ENCODE measurements around the gene GOLGA6L22. TPM values are rescaled to one million over a fixed set of nuclear protein-coding genes. Genes with fewer than 3 reads are reported as not detected.
A peak's percentile ranks its signal among the peaks of the same experiment; 100 is the strongest.
"Not testable (repeated sequence)": the region's sequence is repeated elsewhere in the genome, so short reads cannot be mapped to it uniquely, and the experiment has no call there.

GOLGA6L22 gene, protein sequence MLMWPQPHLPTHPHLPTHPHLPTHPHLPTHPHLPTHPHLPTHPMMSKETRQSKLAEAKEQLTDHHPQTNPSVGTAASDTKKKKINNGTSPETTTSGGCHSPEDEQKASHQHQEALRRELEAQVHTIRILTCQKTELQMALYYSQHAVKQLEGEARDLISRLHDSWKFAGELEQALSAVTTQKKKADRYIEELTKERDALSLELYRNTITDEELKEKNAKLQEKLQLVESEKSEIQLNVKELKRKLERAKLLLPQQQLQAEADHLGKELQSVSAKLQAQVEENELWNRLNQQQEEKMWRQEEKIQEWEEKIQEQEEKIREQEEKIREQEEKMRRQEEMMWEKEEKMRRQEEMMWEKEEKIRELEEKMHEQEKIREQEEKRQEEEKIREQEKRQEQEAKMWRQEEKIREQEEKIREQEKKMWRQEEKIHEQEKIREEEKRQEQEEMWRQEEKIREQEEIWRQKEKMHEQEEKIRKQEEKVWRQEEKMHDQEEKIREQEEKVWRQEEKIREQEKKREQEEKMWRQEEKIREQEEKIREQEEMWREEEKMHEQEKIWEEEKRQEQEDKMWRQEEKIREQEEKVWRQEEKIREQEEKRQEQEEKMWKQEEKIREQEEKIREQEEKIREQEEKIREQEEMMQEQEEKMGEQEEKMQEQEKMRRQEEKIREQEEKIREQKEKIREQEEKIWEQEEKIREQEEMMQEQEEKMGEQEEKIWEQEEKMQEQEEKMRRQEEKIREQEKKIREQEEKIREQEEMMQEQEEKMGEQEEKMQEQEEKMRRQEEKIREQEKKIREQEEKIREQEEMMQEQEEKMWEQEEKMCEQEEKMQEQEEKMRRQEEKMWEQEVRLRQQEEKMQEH
- total RNA-seq (not detected), total RNA-seq (0 reads per million in 2 donors)

DNA sequence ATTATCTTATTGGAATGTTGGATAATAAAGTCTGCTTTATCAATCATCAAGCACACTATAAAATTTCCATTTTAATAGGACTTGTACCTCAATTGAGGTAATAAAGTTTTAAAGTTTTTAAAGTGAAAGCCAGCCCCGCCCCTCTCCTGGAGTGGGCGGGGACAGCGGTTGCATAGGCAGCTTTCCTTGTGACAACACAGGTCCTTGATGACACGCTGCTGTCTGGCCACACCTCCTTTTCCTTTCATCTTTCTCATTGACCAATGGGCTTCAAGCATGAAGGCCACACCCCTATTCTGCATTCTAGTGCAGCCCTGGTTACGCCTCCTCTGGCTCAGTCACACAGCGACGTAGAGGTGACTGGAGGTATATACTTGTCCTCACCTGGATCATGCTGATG is at the start of gene GOLGA6L22:
Gene GOLGA6L22 (plus strand): TSS at position 301 of the 400 bp plus-strand sequence. CDS start 91 bp downstream, at position 392.
- not testable (repeated sequence) for ATAC-seq; H3K36me3 Mint-ChIP-seq (ENCODE audit: low read depth); H3K9me3 ChIP-seq (ENCODE audit: control insufficient read depth, low read length, poor library complexity, severe bottlenecking); H3K27ac Mint-ChIP-seq; H3K4me1 Mint-ChIP-seq; DNase-seq; H3K4me3 Mint-ChIP-seq; H3K27me3 Mint-ChIP-seq

- H3K27me3 Mint-ChIP-seq; H3K27ac Mint-ChIP-seq; H3K36me3 Mint-ChIP-seq (ENCODE audit: low read depth); DNase-seq; H3K4me1 Mint-ChIP-seq; H3K4me3 Mint-ChIP-seq; ATAC-seq; H3K9me3 ChIP-seq (ENCODE audit: control insufficient read depth, low read length, poor library complexity, severe bottlenecking): not testable (repeated sequence)
Measured at GRCh38 chr15:22417288-22417687, 41.4 kb upstream of the GOLGA6L22 start.

GRCh38 chr15:22417795-22418194 is 40.9 kb upstream of the GOLGA6L22 start:
- not testable (repeated sequence) for H3K27ac Mint-ChIP-seq; H3K36me3 Mint-ChIP-seq (ENCODE audit: low read depth); DNase-seq; H3K4me1 Mint-ChIP-seq; ATAC-seq; H3K9me3 ChIP-seq (ENCODE audit: control insufficient read depth, low read length, poor library complexity, severe bottlenecking); H3K27me3 Mint-ChIP-seq; H3K4me3 Mint-ChIP-seq

DNA sequence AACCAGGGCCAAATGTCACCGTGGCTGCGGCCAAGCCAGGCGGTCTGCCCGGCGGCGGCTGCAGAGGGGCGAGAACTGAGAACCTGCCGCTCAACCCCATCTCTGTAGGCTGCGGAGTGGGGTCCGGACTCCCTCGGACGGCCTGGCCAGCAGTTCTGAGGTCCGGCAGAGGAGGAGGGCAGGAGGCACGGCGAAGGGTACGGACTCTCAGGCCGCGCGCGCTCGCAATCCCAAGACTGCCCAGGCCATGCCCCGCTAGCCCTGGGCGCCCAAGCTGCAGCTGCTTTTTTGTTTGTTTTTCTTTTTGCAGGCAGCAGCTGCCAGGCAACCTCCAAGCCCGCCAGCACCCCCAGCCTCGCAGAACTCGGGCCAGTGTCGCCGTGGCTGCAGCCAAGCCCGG is 40.5 kb upstream of the GOLGA6L22 start:
- H3K4me1 Mint-ChIP-seq; H3K27me3 Mint-ChIP-seq; H3K9me3 ChIP-seq (ENCODE audit: control insufficient read depth, low read length, poor library complexity, severe bottlenecking); DNase-seq; H3K4me3 Mint-ChIP-seq; ATAC-seq; H3K27ac Mint-ChIP-seq; H3K36me3 Mint-ChIP-seq (ENCODE audit: low read depth): not testable (repeated sequence)

GRCh38 chr15:22418666-22419065 is 40.0 kb upstream of the GOLGA6L22 start:
- not testable (repeated sequence) for H3K27ac Mint-ChIP-seq; H3K36me3 Mint-ChIP-seq (ENCODE audit: low read depth); H3K9me3 ChIP-seq (ENCODE audit: control insufficient read depth, low read length, poor library complexity, severe bottlenecking); H3K4me3 Mint-ChIP-seq; ATAC-seq; H3K4me1 Mint-ChIP-seq; H3K27me3 Mint-ChIP-seq; DNase-seq

GRCh38 chr15:22420340-22420739 is 38.4 kb upstream of the GOLGA6L22 start:
- H3K9me3 ChIP-seq (ENCODE audit: control insufficient read depth, low read length, poor library complexity, severe bottlenecking); H3K27ac Mint-ChIP-seq; H3K4me1 Mint-ChIP-seq; H3K36me3 Mint-ChIP-seq (ENCODE audit: low read depth); H3K27me3 Mint-ChIP-seq; DNase-seq; ATAC-seq; H3K4me3 Mint-ChIP-seq: not testable (repeated sequence)

- H3K4me1 Mint-ChIP-seq; H3K4me3 Mint-ChIP-seq; ATAC-seq; H3K27me3 Mint-ChIP-seq; H3K9me3 ChIP-seq (ENCODE audit: control insufficient read depth, low read length, poor library complexity, severe bottlenecking); DNase-seq; H3K36me3 Mint-ChIP-seq (ENCODE audit: low read depth); H3K27ac Mint-ChIP-seq: not testable (repeated sequence)
Measured at GRCh38 chr15:22429426-22429825, 29.3 kb upstream of the GOLGA6L22 start.

- H3K4me1 Mint-ChIP-seq; DNase-seq; H3K9me3 ChIP-seq (ENCODE audit: control insufficient read depth, low read length, poor library complexity, severe bottlenecking); H3K36me3 Mint-ChIP-seq (ENCODE audit: low read depth); H3K27ac Mint-ChIP-seq; H3K27me3 Mint-ChIP-seq; ATAC-seq; H3K4me3 Mint-ChIP-seq: not testable (repeated sequence)
Measured at GRCh38 chr15:22431687-22432086, 27.0 kb upstream of the GOLGA6L22 start.

DNA sequence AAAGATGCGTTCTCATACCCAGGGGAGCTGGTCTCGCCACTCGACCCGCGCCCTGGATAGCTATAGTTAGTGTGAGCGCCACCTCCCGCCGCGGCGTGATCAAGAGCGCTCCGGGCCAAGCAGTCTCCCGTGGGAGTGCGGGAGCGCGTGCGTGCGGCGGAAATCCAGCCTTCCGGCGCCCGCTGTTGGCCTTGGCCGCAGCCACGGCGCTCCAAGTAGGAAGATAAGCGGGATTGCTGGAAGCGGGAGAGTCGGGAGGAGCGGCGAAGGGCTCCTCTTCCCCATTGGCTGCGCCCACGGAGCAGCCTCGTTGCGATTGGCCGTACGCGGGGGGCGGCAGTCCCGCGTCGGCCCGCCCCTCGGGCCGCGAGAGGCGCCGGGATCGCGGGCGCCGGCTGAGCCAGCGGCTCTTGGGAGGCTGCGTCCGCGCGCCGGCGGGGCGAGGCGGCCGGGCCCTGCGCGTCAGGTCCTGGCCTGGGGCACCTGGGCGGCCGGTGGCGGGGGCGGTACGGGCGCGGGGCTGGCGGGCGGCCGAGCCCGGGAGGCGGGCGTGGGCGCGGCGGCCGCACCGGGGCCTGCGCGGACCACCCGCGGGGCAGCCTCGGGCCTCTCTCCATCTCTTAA is 35.9 kb downstream of the GOLGA6L22 start:
- H3K4me1 Mint-ChIP-seq; H3K27ac Mint-ChIP-seq; H3K9me3 ChIP-seq (ENCODE audit: control insufficient read depth, low read length, poor library complexity, severe bottlenecking); H3K36me3 Mint-ChIP-seq (ENCODE audit: low read depth); ATAC-seq; H3K4me3 Mint-ChIP-seq; H3K27me3 Mint-ChIP-seq: not testable (repeated sequence)
- DNase-seq: peak; percentile 3 to 35 (median 23)

GRCh38 chr15:22497200-22497599 is 38.5 kb downstream of the GOLGA6L22 start:
- H3K27me3 Mint-ChIP-seq; H3K36me3 Mint-ChIP-seq (ENCODE audit: low read depth); ATAC-seq; H3K27ac Mint-ChIP-seq; DNase-seq; H3K9me3 ChIP-seq (ENCODE audit: control insufficient read depth, low read length, poor library complexity, severe bottlenecking); H3K4me1 Mint-ChIP-seq; H3K4me3 Mint-ChIP-seq: not testable (repeated sequence)

DNA sequence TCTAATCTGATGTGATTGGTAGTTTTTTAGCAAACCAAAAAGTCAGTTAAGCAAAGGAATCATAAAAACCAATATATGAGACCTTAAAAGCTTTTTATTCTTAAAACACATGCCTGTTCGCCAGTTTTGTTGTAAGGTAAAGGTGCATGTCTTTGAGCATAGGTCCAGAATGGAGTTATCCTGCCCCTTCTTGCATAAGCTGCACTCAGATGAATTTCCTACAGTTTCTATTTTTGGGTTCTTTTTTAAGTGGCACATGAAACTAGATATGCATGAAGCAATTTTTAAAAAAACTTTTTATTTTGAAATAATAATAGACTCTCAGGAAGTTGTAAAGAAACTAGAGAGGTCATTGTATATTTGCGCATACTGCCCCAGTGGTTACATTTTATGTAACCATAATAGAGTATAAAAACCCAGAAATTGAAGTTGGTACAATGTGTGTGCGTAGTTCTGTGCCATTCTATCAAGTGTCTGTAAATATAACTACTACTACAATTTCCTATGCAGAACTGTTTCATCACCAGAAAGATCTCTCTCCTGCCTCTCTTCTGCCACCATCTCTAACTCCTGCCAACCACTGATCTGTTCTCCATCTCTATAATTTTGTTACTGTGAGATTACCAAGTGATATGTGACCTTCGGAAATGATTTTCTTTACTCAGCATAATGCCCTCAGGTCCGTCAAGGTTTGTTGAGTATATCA is 39.7 kb downstream of the GOLGA6L22 start:
- not testable (repeated sequence) for H3K36me3 Mint-ChIP-seq (ENCODE audit: low read depth); H3K4me1 Mint-ChIP-seq; H3K27ac Mint-ChIP-seq; H3K4me3 Mint-ChIP-seq; H3K27me3 Mint-ChIP-seq; ATAC-seq; DNase-seq; H3K9me3 ChIP-seq (ENCODE audit: control insufficient read depth, low read length, poor library complexity, severe bottlenecking)

GRCh38 chr15:22502272-22502671 is 43.6 kb downstream of the GOLGA6L22 start:
- H3K27me3 Mint-ChIP-seq; H3K36me3 Mint-ChIP-seq (ENCODE audit: low read depth); ATAC-seq; H3K4me1 Mint-ChIP-seq; H3K4me3 Mint-ChIP-seq; DNase-seq; H3K9me3 ChIP-seq (ENCODE audit: control insufficient read depth, low read length, poor library complexity, severe bottlenecking); H3K27ac Mint-ChIP-seq: not testable (repeated sequence)

- not testable (repeated sequence) for ATAC-seq
Measured at GRCh38 chr15:22506959-22507358, 48.3 kb downstream of the GOLGA6L22 start.

More at GRCh38 chr15:22506959-22507358, 48.3 kb downstream of the GOLGA6L22 start:
- not testable (repeated sequence) for H3K36me3 Mint-ChIP-seq (ENCODE audit: low read depth); H3K9me3 ChIP-seq (ENCODE audit: control insufficient read depth, low read length, poor library complexity, severe bottlenecking); H3K4me1 Mint-ChIP-seq; H3K27ac Mint-ChIP-seq; DNase-seq; H3K27me3 Mint-ChIP-seq; H3K4me3 Mint-ChIP-seq
